Osteoblast (primary cell): Measurements from ENCODE around the gene TMEM167B. TPM values are rescaled to one million over a fixed set of nuclear protein-coding genes. Genes with fewer than 3 reads are reported as not detected.

Source experiments
- DNase-seq: peaks from one replicate; pipeline ENCODE4 v3.0.0; 2011; ENCODE audit warnings: low spot score, mixed read lengths; ENCODE audit not compliant: insufficient read length; ENCODE audit errors: missing footprints
- H2AFZ ChIP-seq: 2 replicates; pipeline ENCODE4 v1.6.0; 2011; ENCODE audit warnings: mild to moderate bottlenecking, low read length
- H3K27ac ChIP-seq: 2 replicates; pipeline ENCODE4 v1.5.1; 2011; ENCODE audit warnings: mild to moderate bottlenecking, low read depth, low read length, moderate library complexity
- H3K27me3 ChIP-seq: 2 replicates; pipeline ENCODE4 v1.6.0; 2012; ENCODE audit warnings: mild to moderate bottlenecking, control low read depth, inconsistent platforms, low read length, moderate library complexity; ENCODE audit not compliant: insufficient read depth
- H3K36me3 ChIP-seq: 2 replicates; pipeline ENCODE4 v1.5.1; 2011; ENCODE audit warnings: mild to moderate bottlenecking, low read length, control low read depth, moderate library complexity; ENCODE audit not compliant: insufficient read depth
- H3K4me1 ChIP-seq: 2 replicates; pipeline ENCODE4 v1.5.1; 2011; ENCODE audit warnings: mild to moderate bottlenecking, low read length, control low read depth, moderate library complexity; ENCODE audit not compliant: insufficient read depth
- H3K4me2 ChIP-seq: 2 replicates; pipeline ENCODE4 v1.6.0; 2011; ENCODE audit warnings: mild to moderate bottlenecking, low read length; ENCODE audit not compliant: insufficient read depth
- H3K4me3 ChIP-seq: fragments of 200-600 bp; sonication (generic); 3 replicates; pipeline ENCODE4 v1.5.1; 2012; ENCODE audit warnings: mild to moderate bottlenecking, low read length, inconsistent platforms; ENCODE audit not compliant: insufficient read depth
- H3K79me2 ChIP-seq: 2 replicates; pipeline ENCODE4 v1.6.0; 2012; ENCODE audit warnings: mild to moderate bottlenecking, low read length, control low read depth, inconsistent platforms; ENCODE audit not compliant: insufficient read depth
- H3K9me3 ChIP-seq: 2 replicates; pipeline ENCODE4 v1.5.1; 2011; ENCODE audit warnings: low read depth, low read length, control low read depth
- H4K20me1 ChIP-seq: 2 replicates; pipeline ENCODE4 v1.6.0; 2012; ENCODE audit warnings: mild to moderate bottlenecking, low read length, control low read depth; ENCODE audit not compliant: insufficient read depth
- CTCF ChIP-seq: IDR thresholded peaks from 2 replicates; pipeline ENCODE4 v1.5.1; 2011; ENCODE audit warnings: mild to moderate bottlenecking, low read depth, low read length, moderate library complexity; ENCODE audit errors: extremely low read depth
- total RNA-seq: library from RNA; depleted of rRNA; stranded (reverse); fragments of >200 nt; gene quantifications from 2 replicates; pipeline ENCODE4 v1.2.3, GENCODE V29; 2012

The TMEM167B gene
- total RNA-seq, 1 donor: 24.6 TPM

- peaks cover 8% of the 10 kb centered on the region for H3K79me2 ChIP-seq
- H3K36me3 ChIP-seq: no peaks in the 10 kb centered on the region
- no peak for TF ChIP-seq CTCF
- H3K4me1 ChIP-seq: no peaks in the 10 kb centered on the region
- no peak overlapping the region for H3K4me2 ChIP-seq
- no peak overlapping the region for H2AFZ ChIP-seq
- no peak overlapping the region for H3K4me3 ChIP-seq
- no peak for DNase-seq
- H3K9me3 ChIP-seq: no peaks in the 10 kb centered on the region
- H4K20me1 ChIP-seq: no peaks in the 10 kb centered on the region
- no peak overlapping the region for H3K27ac ChIP-seq
- no peaks in the 10 kb centered on the region for H3K27me3 ChIP-seq
These were observed 45.0 kb upstream of the TMEM167B start for GRCh38 chr1:109045595-109045994.

- TF ChIP-seq CTCF: no peak
- H3K27me3 ChIP-seq: no peaks in the 10 kb centered on the region
- H3K4me1 ChIP-seq: no peaks in the 10 kb centered on the region
- no peaks in the 10 kb centered on the region for H3K79me2 ChIP-seq
- no peak overlapping the region for H2AFZ ChIP-seq
- no peaks in the 10 kb centered on the region for H4K20me1 ChIP-seq
- no peak overlapping the region for H3K4me2 ChIP-seq
- no peak overlapping the region for H3K4me3 ChIP-seq
- H3K9me3 ChIP-seq: no peaks in the 10 kb centered on the region
- no peak for DNase-seq
- H3K36me3 ChIP-seq: no peaks in the 10 kb centered on the region
- H3K27ac ChIP-seq: no peak overlapping the region
These were observed 43.9 kb upstream of the TMEM167B start for GRCh38 chr1:109046671-109047070.

- Histone ChIP-seq H2AFZ (no peak overlapping the region), H3K4me2 (no peak overlapping the region), H4K20me1 (no peaks in the 10 kb centered on the region), H3K36me3 (no peaks in the 10 kb centered on the region), H3K27ac (no peak overlapping the region), H3K27me3 (no peaks in the 10 kb centered on the region), H3K79me2 (no peaks in the 10 kb centered on the region), H3K9me3 (no peaks in the 10 kb centered on the region), H3K4me1 (no peaks in the 10 kb centered on the region), H3K4me3 (no peak overlapping the region)
- no peak for DNase-seq
- TF ChIP-seq CTCF: no peak
These were observed 43.2 kb upstream of the TMEM167B start for GRCh38 chr1:109047339-109047738.

GRCh38 chr1:109048335-109048734, 42.2 kb upstream of the TMEM167B start:
- no peak overlapping the region for H3K4me2 ChIP-seq
- no peaks in the 10 kb centered on the region for H3K79me2 ChIP-seq
- no peaks in the 10 kb centered on the region for H3K4me1 ChIP-seq
- H4K20me1 ChIP-seq: no peaks in the 10 kb centered on the region
- no peak for TF ChIP-seq CTCF
- no peak for DNase-seq
- H3K9me3 ChIP-seq: no peaks in the 10 kb centered on the region
- no peaks in the 10 kb centered on the region for H3K27me3 ChIP-seq
- no peak overlapping the region for H3K4me3 ChIP-seq
- H3K36me3 ChIP-seq: no peaks in the 10 kb centered on the region
- no peak overlapping the region for H2AFZ ChIP-seq
- H3K27ac ChIP-seq: no peak overlapping the region
